Stimulated activated CD4-positive, alpha-beta T cell treated with anti-CD3 and anti-CD28 coated beads, Interleukin-15, amount 100 ng/mL, for 1 hour (primary cell): ENCODE data around the gene CACUL1.
"Not testable (repeated sequence)": the region's sequence is repeated elsewhere in the genome, so short reads cannot be mapped to it uniquely, and the experiment has no call there.

Experiments
- DNase-seq, 2 donors: peaks; one replicate each; pipeline ENCODE4 v3.0.0-alpha.2; 2020; ENCODE audit warnings: low read depth in 1 of 2, low spot score in 1 of 2

The CACUL1 gene

GRCh38 chr10:118754556-118755423 is at the start of gene CACUL1:
Gene CACUL1, minus strand, starts transcription at chr10:118754970. Its CDS starts 208 bp downstream, at chr10:118754762.
- peak; percentile 99 for DNase-seq

- no peak for DNase-seq
These were observed 49.5 kb upstream of the CACUL1 start for GRCh38 chr10:118804262-118804773.

- DNase-seq, result no peak
These were observed 47.5 kb upstream of the CACUL1 start for GRCh38 chr10:118802126-118802793.

GRCh38 chr10:118800920-118801319 is 46.1 kb upstream of the CACUL1 start:
- DNase-seq, result no peak

- DNase-seq, result no peak
These were observed 45.0 kb upstream of the CACUL1 start for GRCh38 chr10:118799777-118800176.

- DNase-seq, result no peak
These were observed 43.5 kb upstream of the CACUL1 start for GRCh38 chr10:118798231-118798662.

GRCh38 chr10:118794971-118795370 is 40.2 kb upstream of the CACUL1 start:
- DNase-seq, result not testable (repeated sequence)

- no peak for DNase-seq
These were observed 38.8 kb upstream of the CACUL1 start for GRCh38 chr10:118793545-118793944.

GRCh38 chr10:118792526-118792925 is 37.8 kb upstream of the CACUL1 start:
- DNase-seq, result no peak

GRCh38 chr10:118790058-118790457 is 35.3 kb upstream of the CACUL1 start:
- DNase-seq, result no peak

GRCh38 chr10:118785551-118785950 is 30.8 kb upstream of the CACUL1 start:
- DNase-seq, result no peak

GRCh38 chr10:118783776-118784545 is 29.2 kb upstream of the CACUL1 start:
- no peak for DNase-seq

- not testable (repeated sequence) for DNase-seq
These were observed 28.2 kb upstream of the CACUL1 start for GRCh38 chr10:118782916-118783465.

GRCh38 chr10:118781541-118781940 is 26.8 kb upstream of the CACUL1 start:
- DNase-seq, result no peak

GRCh38 chr10:118778727-118779126 is 24.0 kb upstream of the CACUL1 start:
- no peak for DNase-seq

GRCh38 chr10:118776960-118777359 is 22.2 kb upstream of the CACUL1 start:
- no peak for DNase-seq

- DNase-seq, result no peak
These were observed 21.3 kb upstream of the CACUL1 start for GRCh38 chr10:118776033-118776432.

GRCh38 chr10:118775478-118775877 is 20.7 kb upstream of the CACUL1 start:
- no peak for DNase-seq

GRCh38 chr10:118773041-118773440 is 18.3 kb upstream of the CACUL1 start:
- no peak for DNase-seq

- no peak for DNase-seq
These were observed 17.2 kb upstream of the CACUL1 start for GRCh38 chr10:118771976-118772375.
